HepG2 (cell line): ENCODE data around the gene SEPTIN5. TPM values are rescaled to one million over a fixed set of nuclear protein-coding genes. Genes with fewer than 3 reads are reported as not detected.

Experiments
- FOXA3 ChIP-seq: IDR thresholded peaks from 2 replicates; pipeline ENCODE4 v1.6.1; 2016; ENCODE audit warnings: missing genetic modification reagents, missing compliant biosample characterization
- HOXA5 ChIP-seq: sonication (generic); formaldehyde crosslinking; IDR thresholded peaks from 2 replicates; pipeline ENCODE4 v1.4.0; 2020; ENCODE audit warnings: missing genetic modification reagents
- NR0B2 ChIP-seq: sonication (generic); formaldehyde crosslinking; IDR thresholded peaks from 2 replicates; pipeline ENCODE4 v1.4.0; 2020; ENCODE audit warnings: mild to moderate bottlenecking, missing genetic modification reagents
- PAF1 ChIP-seq: IDR thresholded peaks from 2 replicates; pipeline ENCODE4 v1.6.1; 2016; ENCODE audit warnings: missing genetic modification reagents, missing compliant biosample characterization
- PBX3 ChIP-seq: sonication (generic); formaldehyde crosslinking; IDR thresholded peaks from 2 replicates; pipeline ENCODE4 v1.8.1; 2023; ENCODE audit warnings: missing genetic modification reagents, inconsistent platforms, borderline replicate concordance
- SIX1 ChIP-seq: sonication (generic); formaldehyde crosslinking; IDR thresholded peaks from 2 replicates; pipeline ENCODE4 v1.4.0; 2020; ENCODE audit warnings: missing genetic modification reagents, borderline replicate concordance
- SP140L ChIP-seq: sonication (generic); formaldehyde crosslinking; IDR thresholded peaks from 2 replicates; pipeline ENCODE4 v1.4.0; 2020; ENCODE audit warnings: missing genetic modification reagents, borderline replicate concordance
- THRA ChIP-seq: sonication (generic); formaldehyde crosslinking; IDR thresholded peaks from 2 replicates; pipeline ENCODE4 v1.4.0; 2020; ENCODE audit warnings: missing genetic modification reagents, borderline replicate concordance
- ZBTB20 ChIP-seq: sonication (generic); formaldehyde crosslinking; IDR thresholded peaks from 2 replicates; pipeline ENCODE4 v1.8.1; 2023; ENCODE audit warnings: missing genetic modification reagents, low read depth, mild to moderate bottlenecking, borderline replicate concordance
- ZBTB8A ChIP-seq: sonication (generic); formaldehyde crosslinking; IDR thresholded peaks from 2 replicates; pipeline ENCODE4 v1.4.0; 2020; ENCODE audit warnings: mild to moderate bottlenecking, low read depth, missing genetic modification reagents, borderline replicate concordance
- ZNF30 ChIP-seq: sonication (generic); formaldehyde crosslinking; IDR thresholded peaks from 2 replicates; pipeline ENCODE4 v1.5.0; 2020; ENCODE audit warnings: mild to moderate bottlenecking, missing genetic modification reagents
- ZNF318 ChIP-seq: sonication (generic); formaldehyde crosslinking; IDR thresholded peaks from 2 replicates; pipeline ENCODE4 v1.4.0; 2020; ENCODE audit warnings: mild to moderate bottlenecking, missing genetic modification reagents
- ZNF44 ChIP-seq: sonication (generic); formaldehyde crosslinking; IDR thresholded peaks from 2 replicates; pipeline ENCODE4 v1.5.1; 2020; ENCODE audit warnings: mild to moderate bottlenecking, missing genetic modification reagents
- ZNF546 ChIP-seq: sonication (generic); formaldehyde crosslinking; conservative IDR thresholded peaks from 2 replicates; pipeline ENCODE4 v1.8.1; 2023; ENCODE audit warnings: mild to moderate bottlenecking, missing genetic modification reagents
- ZNF607 ChIP-seq: sonication (generic); formaldehyde crosslinking; IDR thresholded peaks from 2 replicates; pipeline ENCODE4 v1.5.1; 2020; ENCODE audit warnings: missing genetic modification reagents, mild to moderate bottlenecking, borderline replicate concordance
- ZNF724P ChIP-seq: sonication (generic); formaldehyde crosslinking; IDR thresholded peaks from 2 replicates; pipeline ENCODE4 v1.8.0; 2022; ENCODE audit warnings: missing genetic modification reagents, borderline replicate concordance
- ZNF788 ChIP-seq: sonication (generic); formaldehyde crosslinking; IDR thresholded peaks from 2 replicates; pipeline ENCODE4 v1.5.0; 2020; ENCODE audit warnings: mild to moderate bottlenecking, missing genetic modification reagents, borderline replicate concordance
- ZNF839 ChIP-seq: sonication (generic); formaldehyde crosslinking; IDR thresholded peaks from 2 replicates; pipeline ENCODE4 v1.4.0; 2020; ENCODE audit warnings: missing genetic modification reagents, mild to moderate bottlenecking, borderline replicate concordance
- polyA plus RNA-seq, 8 experiments: library from polyadenylated mRNA; depleted of rRNA in 3 of 8; stranded (reverse) in 7 of 8; unstranded in 1 of 8; fragments of >200 nt; fragmentation: Illumina TruSeq in 4 of 8; extraction: Trizol in 4 of 8; gene quantifications; 2 replicates each; pipeline versions ENCODE4 v1.2.1 to v1.2.3, GENCODE V29; 2011 to 2016; ENCODE audit warnings: low read depth in 4 of 8, missing spikeins in 1 of 8, mixed read lengths in 1 of 8; ENCODE audit not compliant: insufficient read depth in 1 of 8
- total RNA-seq, 5 experiments: library from RNA; depleted of rRNA; stranded (reverse); fragments of >200 nt; fragmentation: Illumina TruSeq; extraction: Trizol; gene quantifications; 2 replicates each; pipeline ENCODE4 v1.2.3, GENCODE V29; 2016; ENCODE audit warnings: low read depth in 1 of 5

The SEPTIN5 gene
- total and polyA plus RNA-seq, 2 of the 13 experiments (the other 11 are each of a cell fraction or from before 2014, with no cell fraction given): 0.33 TPM; not detected in 1

GRCh38 chr22:19723232-19723982 is 9.1 kb downstream of the SEPTIN5 start, which contains the start of gene GP1BB (continued):
- TF ChIP-seq ZNF318 (CRISPR knock-in tag) (no peak), SP140L (CRISPR knock-in tag) (no peak), ZBTB8A (CRISPR knock-in tag) (no peak), HOXA5 (0 out of 2 replicates have a peak, but pooled peaks have one; percentile 12), NR0B2 (peak; percentile 63; the same call in 1 of the 2 replicates), ZNF788 (CRISPR knock-in tag) (no peak), ZNF607 (no peak; the same call in 1 of the 2 replicates), ZNF44 (CRISPR knock-in tag) (no peak), ZNF30 (CRISPR knock-in tag) (no peak), PBX3 (no peak), ZNF546 (CRISPR knock-in tag) (no peak), ZNF724P (CRISPR knock-in tag) (no peak), THRA (CRISPR knock-in tag) (no peak), SIX1 (CRISPR knock-in tag) (no peak), FOXA3 (no peak), PAF1 (CRISPR knock-in tag) (no peak), ZBTB20 (CRISPR knock-in tag) (no peak), ZNF839 (CRISPR knock-in tag) (no peak)
